Neural cell (in vitro differentiated cells): ENCODE data around the gene GART. TPM values are rescaled to one million over a fixed set of nuclear protein-coding genes. Genes with fewer than 3 reads are reported as not detected.

Experiments
- H2AFZ ChIP-seq: fragments of 200-600, 300-800 bp; sonication (generic), shearing (Covaris generic); 2 replicates; pipeline ENCODE4 v1.6.0; 2014; ENCODE audit warnings: low read depth, mild to moderate bottlenecking, antibody characterized with exemption, low read length, moderate library complexity
- H3F3A ChIP-seq: fragments of 200-600 bp; shearing (Covaris generic); 2 replicates; pipeline ENCODE4 v1.6.1; 2016; ENCODE audit warnings: mild to moderate bottlenecking, moderate library complexity, mixed read lengths, antibody characterized with exemption, low read length; ENCODE audit not compliant: insufficient read depth, poor library complexity, severe bottlenecking
- H3K27ac ChIP-seq: fragments of 200-600, 300-800 bp; sonication (generic), shearing (Covaris generic); 2 replicates; pipeline ENCODE4 v1.5.1; 2014; ENCODE audit warnings: mild to moderate bottlenecking, low read length, moderate library complexity
- H3K27me3 ChIP-seq: fragments of 300-800, 200-600 bp; sonication (generic), shearing (Covaris generic); 2 replicates; pipeline ENCODE4 v1.6.0; 2014; ENCODE audit warnings: mild to moderate bottlenecking, low read depth, low read length, moderate library complexity; ENCODE audit not compliant: insufficient read depth
- H3K36me3 ChIP-seq: fragments of 300-800, 200-600 bp; sonication (generic), shearing (Covaris generic); 2 replicates; pipeline ENCODE4 v1.5.1; 2014; ENCODE audit warnings: mild to moderate bottlenecking, antibody characterized with exemption, low read length, moderate library complexity; ENCODE audit not compliant: insufficient read depth
- H3K4me2 ChIP-seq: fragments of 300-800, 200-600 bp; sonication (generic), shearing (Covaris generic); 2 replicates; pipeline ENCODE4 v1.6.0; 2014; ENCODE audit warnings: mild to moderate bottlenecking, low read length
- H3K4me3 ChIP-seq: fragments of 300-800, 200-600 bp; sonication (generic), shearing (Covaris generic); 2 replicates; pipeline ENCODE4 v1.5.1; 2014; ENCODE audit warnings: mild to moderate bottlenecking, low read length, moderate library complexity
- H3K79me2 ChIP-seq: fragments of 200-600 bp; shearing (Covaris generic); replicated peaks from 2 replicates; pipeline ENCODE4 v1.6.0; 2014; ENCODE audit warnings: mild to moderate bottlenecking, low read length, moderate library complexity; ENCODE audit not compliant: insufficient read depth
- H3K9ac ChIP-seq: fragments of 300-800, 200-600 bp; sonication (generic), shearing (Covaris generic); 2 replicates; pipeline ENCODE4 v1.6.1; 2016; ENCODE audit warnings: mild to moderate bottlenecking, low read length, mixed read lengths
- H3K9me2 ChIP-seq: fragments of 200-600 bp; shearing (Covaris generic); 2 replicates; pipeline ENCODE4 v1.6.1; 2016; ENCODE audit warnings: mild to moderate bottlenecking, low read length, mixed read lengths; ENCODE audit not compliant: insufficient read depth
- H3K9me3 ChIP-seq: fragments of 200-600, 300-800 bp; sonication (generic), shearing (Covaris generic); 2 replicates; pipeline ENCODE4 v1.6.1; 2016; ENCODE audit warnings: mild to moderate bottlenecking, mixed run types, low read length, moderate library complexity, mixed read lengths
- H4K20me1 ChIP-seq: fragments of 200-600 bp; shearing (Covaris generic); 2 replicates; pipeline ENCODE4 v1.6.1; 2016; ENCODE audit warnings: mild to moderate bottlenecking, mixed run types; ENCODE audit not compliant: insufficient read depth
- EP300 ChIP-seq: fragments of 450-650 bp; conservative IDR thresholded peaks from 2 replicates; pipeline ENCODE4 v1.6.1; 2014; ENCODE audit warnings: antibody characterized with exemption, mild to moderate bottlenecking, moderate library complexity; ENCODE audit not compliant: poor library complexity, severe bottlenecking
- EZH2 ChIP-seq: fragments of 200-600, 300-800 bp; shearing (Covaris generic), sonication (generic); IDR thresholded peaks from 2 replicates; pipeline ENCODE4 v1.6.1; 2014; ENCODE audit warnings: antibody characterized with exemption, low read length, borderline replicate concordance, mild to moderate bottlenecking; ENCODE audit not compliant: insufficient read depth, poor library complexity, severe bottlenecking
- MXI1 ChIP-seq: fragments of 450-650 bp; conservative IDR thresholded peaks from 2 replicates; pipeline ENCODE4 v1.6.1; 2014; ENCODE audit warnings: antibody characterized with exemption, mild to moderate bottlenecking; ENCODE audit not compliant: poor library complexity, severe bottlenecking
- POLR2AphosphoS5 ChIP-seq: IDR thresholded peaks from 2 replicates; pipeline ENCODE4 v1.6.1; 2012
- RAD21 ChIP-seq: fragments of 450-650 bp; conservative IDR thresholded peaks from 2 replicates; pipeline ENCODE4 v1.6.1; 2014; ENCODE audit warnings: antibody characterized with exemption, mild to moderate bottlenecking, moderate library complexity
- REST ChIP-seq: IDR thresholded peaks from 2 replicates; pipeline ENCODE4 v1.6.1; 2012; ENCODE audit warnings: borderline replicate concordance
- SMC3 ChIP-seq: fragments of 450-650 bp; conservative IDR thresholded peaks from 2 replicates; pipeline ENCODE4 v1.6.1; 2014; ENCODE audit warnings: antibody characterized with exemption, mild to moderate bottlenecking, moderate library complexity; ENCODE audit not compliant: poor library complexity
- TAF1 ChIP-seq: IDR thresholded peaks from 2 replicates; pipeline ENCODE4 v1.6.1; 2012; ENCODE audit warnings: low read depth
- polyA plus RNA-seq: library from polyadenylated mRNA; depleted of rRNA; stranded (reverse); fragments of >200 nt; gene quantifications from 2 replicates; pipeline ENCODE4 v1.2.3, GENCODE V29; 2014
- TF ChIP-seq, protein P1 (sequence below): fragments of 450-650 bp; IDR thresholded peaks from 2 replicates; pipeline ENCODE4 v1.5.1; 2014; ENCODE audit warnings: antibody characterized with exemption, mild to moderate bottlenecking, moderate library complexity; ENCODE audit not compliant: poor library complexity, severe bottlenecking

The GART gene
- polyA plus RNA-seq, 1 donor from 2014 or later = 87.5 TPM

DNA sequence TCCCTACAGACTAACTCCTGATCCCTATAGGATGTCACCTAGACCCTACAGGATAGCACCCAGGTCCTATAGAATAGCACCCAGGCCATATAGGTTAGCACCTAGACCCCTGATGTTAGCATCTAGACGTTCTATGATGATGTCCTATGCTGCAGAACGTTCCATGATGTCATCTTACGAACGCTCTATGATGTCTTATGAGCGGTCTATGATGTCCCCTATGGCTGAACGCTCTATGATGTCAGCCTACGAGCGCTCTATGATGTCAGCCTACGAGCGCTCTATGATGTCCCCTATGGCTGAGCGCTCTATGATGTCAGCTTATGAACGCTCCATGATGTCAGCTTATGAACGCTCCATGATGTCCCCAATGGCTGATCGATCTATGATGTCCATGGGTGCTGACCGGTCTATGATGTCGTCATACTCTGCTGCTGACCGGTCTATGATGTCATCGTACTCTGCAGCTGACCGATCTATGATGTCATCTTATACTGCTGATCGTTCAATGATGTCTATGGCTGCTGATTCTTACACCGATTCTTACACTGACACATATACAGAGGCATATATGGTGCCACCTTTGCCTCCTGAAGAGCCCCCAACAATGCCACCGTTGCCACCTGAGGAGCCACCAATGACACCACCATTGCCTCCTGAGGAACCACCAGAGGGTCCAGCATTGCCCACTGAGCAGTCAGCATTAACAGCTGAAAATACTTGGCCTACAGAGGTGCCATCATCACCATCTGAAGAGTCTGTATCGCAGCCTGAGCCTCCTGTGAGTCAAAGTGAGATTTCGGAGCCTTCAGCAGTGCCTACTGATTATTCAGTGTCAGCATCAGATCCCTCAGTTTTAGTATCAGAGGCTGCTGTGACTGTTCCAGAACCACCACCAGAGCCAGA lies 10.4 kb upstream of the GART start:
- Histone ChIP-seq H3K9me2 (no peaks in the 10 kb centered on the region), H3K9me3 (no peaks in the 10 kb centered on the region), H3K9ac (no peak overlapping the region), H3K79me2 (peaks cover 73% of the 10 kb centered on the region), H4K20me1 (peaks cover 3% of the 10 kb centered on the region), H3K27ac (no peak overlapping the region), H3K36me3 (peaks cover 36% of the 10 kb centered on the region), H3F3A (no peaks in the 10 kb centered on the region), H3K27me3 (no peaks in the 10 kb centered on the region), H2AFZ (no peak overlapping the region), H3K4me3 (no peak overlapping the region), H3K4me2 (no peak overlapping the region)
- TF ChIP-seq EP300 (no peak), EZH2 (no peak), TAF1 (no peak), SMC3 (no peak), REST (no peak), POLR2AphosphoS5 (no peak), RAD21 (no peak), MXI1 (no peak)
- TF ChIP-seq, protein P1, sequence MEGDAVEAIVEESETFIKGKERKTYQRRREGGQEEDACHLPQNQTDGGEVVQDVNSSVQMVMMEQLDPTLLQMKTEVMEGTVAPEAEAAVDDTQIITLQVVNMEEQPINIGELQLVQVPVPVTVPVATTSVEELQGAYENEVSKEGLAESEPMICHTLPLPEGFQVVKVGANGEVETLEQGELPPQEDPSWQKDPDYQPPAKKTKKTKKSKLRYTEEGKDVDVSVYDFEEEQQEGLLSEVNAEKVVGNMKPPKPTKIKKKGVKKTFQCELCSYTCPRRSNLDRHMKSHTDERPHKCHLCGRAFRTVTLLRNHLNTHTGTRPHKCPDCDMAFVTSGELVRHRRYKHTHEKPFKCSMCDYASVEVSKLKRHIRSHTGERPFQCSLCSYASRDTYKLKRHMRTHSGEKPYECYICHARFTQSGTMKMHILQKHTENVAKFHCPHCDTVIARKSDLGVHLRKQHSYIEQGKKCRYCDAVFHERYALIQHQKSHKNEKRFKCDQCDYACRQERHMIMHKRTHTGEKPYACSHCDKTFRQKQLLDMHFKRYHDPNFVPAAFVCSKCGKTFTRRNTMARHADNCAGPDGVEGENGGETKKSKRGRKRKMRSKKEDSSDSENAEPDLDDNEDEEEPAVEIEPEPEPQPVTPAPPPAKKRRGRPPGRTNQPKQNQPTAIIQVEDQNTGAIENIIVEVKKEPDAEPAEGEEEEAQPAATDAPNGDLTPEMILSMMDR = no peak

DNA sequence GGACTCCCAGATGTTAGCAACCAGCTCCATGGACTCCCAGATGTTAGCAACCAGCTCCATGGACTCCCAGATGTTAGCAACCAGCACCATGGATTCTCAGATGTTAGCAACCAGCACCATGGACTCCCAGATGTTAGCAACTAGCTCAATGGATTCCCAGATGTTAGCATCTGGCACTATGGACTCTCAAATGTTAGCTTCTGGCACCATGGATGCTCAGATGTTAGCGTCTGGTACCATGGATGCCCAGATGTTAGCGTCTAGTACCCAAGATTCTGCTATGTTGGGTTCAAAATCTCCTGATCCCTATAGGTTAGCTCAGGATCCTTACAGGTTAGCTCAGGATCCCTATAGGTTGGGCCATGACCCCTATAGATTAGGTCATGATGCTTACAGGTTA lies 9.7 kb upstream of the GART start:
- H3K4me3 ChIP-seq = no peak overlapping the region
- H3K4me2 ChIP-seq = no peak overlapping the region
- H3K36me3 ChIP-seq = peaks cover 36% of the 10 kb centered on the region
- no peak overlapping the region for H3K27ac ChIP-seq
- no peaks in the 10 kb centered on the region for H3K27me3 ChIP-seq
- no peaks in the 10 kb centered on the region for H3K9me2 ChIP-seq
- H4K20me1 ChIP-seq = peaks cover 3% of the 10 kb centered on the region
- H3K9ac ChIP-seq = no peak overlapping the region
- no peaks in the 10 kb centered on the region for H3K9me3 ChIP-seq
- H3K79me2 ChIP-seq = peaks cover 78% of the 10 kb centered on the region
- no peak overlapping the region for H2AFZ ChIP-seq
- TF ChIP-seq POLR2AphosphoS5 (no peak), TAF1 (no peak), EP300 (no peak), SMC3 (no peak), MXI1 (no peak), RAD21 (no peak), REST (no peak), EZH2 (no peak)
- TF ChIP-seq, protein P1 = no peak
- H3F3A ChIP-seq = no peaks in the 10 kb centered on the region
